ENCODE measurements around the gene COL4A6.

Gene COL4A6

DNA sequence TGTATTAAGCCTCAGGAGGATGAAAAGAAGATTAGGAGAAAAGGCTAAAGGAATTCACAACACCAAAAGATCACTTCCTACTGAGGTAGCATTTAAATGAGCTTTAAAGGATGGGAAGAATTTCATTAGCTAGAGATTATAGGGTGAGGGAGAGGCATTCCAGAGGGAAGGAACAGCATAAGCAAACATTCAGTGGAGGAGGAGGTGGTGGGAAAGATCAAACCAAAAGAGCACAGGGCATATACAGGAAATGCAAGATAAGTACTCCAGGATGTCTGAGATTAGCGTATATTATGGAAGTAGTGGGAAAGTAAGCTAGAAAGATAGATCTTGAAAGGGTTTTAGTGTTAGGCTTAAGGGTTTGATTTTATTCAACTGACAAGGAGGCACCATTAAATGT lies 84.8 kb downstream of the COL4A6 start:
- no peak for TF ChIP-seq CTCF (IDR thresholded peaks at IDR 0.05; ENCODE audit: borderline replicate concordance, insufficient read depth, low read depth, low read length)
- no peak overlapping the region for H3K4me3 ChIP-seq (ENCODE audit: low read depth, low read length)

DNA sequence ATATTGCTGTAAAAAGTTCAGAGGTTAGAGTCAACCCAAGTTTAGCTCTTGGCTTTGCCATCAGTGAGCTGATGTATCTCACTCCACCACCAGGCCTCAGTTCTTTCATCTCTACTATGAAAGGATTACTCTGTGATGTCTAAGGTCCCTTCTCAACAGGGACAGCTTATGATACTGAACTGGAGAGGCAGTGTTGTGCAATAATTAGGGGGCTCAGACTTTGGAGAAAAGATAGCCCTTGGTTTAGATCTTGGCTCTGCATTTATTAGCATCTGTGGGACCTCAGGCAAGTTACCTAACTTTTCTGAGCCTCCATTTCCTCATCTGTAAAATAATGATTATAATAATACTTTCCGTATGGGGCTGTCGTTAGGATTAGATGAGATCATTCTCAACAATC lies 89.0 kb downstream of the COL4A6 start:
- no peak for TF ChIP-seq CTCF (IDR thresholded peaks at IDR 0.05; ENCODE audit: borderline replicate concordance, insufficient read depth, low read depth, low read length)
- no peak overlapping the region for H3K4me3 ChIP-seq (ENCODE audit: low read depth, low read length)

- no peak overlapping the region for H3K4me3 ChIP-seq (ENCODE audit: low read depth, low read length)
- TF ChIP-seq CTCF (IDR thresholded peaks at IDR 0.05; ENCODE audit: borderline replicate concordance, insufficient read depth, low read depth, low read length) = no peak
These were observed 89.7 kb downstream of the COL4A6 start for GRCh38 chrX:108348525-108348924.

DNA sequence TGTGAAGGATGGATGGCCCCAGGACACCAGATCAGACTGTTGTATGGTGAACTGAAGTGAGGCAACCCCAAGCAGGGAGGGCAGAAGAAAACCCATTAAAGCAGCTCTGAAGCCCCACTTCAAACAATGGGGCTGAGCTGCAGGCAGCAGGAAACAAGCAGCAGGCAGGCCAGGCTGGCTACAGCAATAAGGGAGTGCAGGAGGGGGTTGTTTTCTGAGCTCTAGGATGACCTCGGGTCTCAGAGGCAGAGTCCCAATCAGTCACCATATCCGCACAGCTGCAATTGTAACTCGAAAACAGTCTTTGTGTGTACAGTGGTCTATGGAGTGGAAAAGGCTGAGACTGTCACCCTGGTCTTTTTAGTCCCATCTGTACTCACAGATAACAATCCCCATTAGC lies 90.4 kb downstream of the COL4A6 start:
- TF ChIP-seq CTCF (IDR thresholded peaks at IDR 0.05; ENCODE audit: borderline replicate concordance, insufficient read depth, low read depth, low read length) = no peak
- no peak overlapping the region for H3K4me3 ChIP-seq (ENCODE audit: low read depth, low read length)

DNA sequence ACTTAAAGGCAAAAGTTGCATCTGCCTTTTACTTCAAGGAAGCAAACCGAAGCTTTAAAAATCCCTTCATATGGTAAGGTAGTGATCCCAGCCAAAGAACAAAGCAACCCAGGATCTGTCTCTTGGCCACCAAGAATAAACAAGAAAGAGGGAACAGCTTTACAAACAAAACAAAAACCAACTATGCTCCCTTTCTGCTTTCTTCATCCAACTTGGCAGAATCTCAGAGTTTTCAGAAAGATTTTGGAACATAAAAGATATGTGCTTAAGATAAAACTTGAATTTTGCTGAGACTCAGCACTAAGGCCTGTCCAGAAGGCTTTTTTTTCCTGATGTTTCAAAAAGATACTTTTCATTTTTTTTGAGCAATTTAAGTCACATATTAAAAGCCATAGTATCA lies 94.0 kb downstream of the COL4A6 start:
- no peak for TF ChIP-seq CTCF (IDR thresholded peaks at IDR 0.05; ENCODE audit: borderline replicate concordance, insufficient read depth, low read depth, low read length)
- no peak overlapping the region for H3K4me3 ChIP-seq (ENCODE audit: low read depth, low read length)

GRCh38 chrX:108341947-108342346 lies 96.3 kb downstream of the COL4A6 start:
- no peak overlapping the region for H3K4me3 ChIP-seq (ENCODE audit: low read depth, low read length)
- TF ChIP-seq CTCF (IDR thresholded peaks at IDR 0.05; ENCODE audit: borderline replicate concordance, insufficient read depth, low read depth, low read length) = no peak

DNA sequence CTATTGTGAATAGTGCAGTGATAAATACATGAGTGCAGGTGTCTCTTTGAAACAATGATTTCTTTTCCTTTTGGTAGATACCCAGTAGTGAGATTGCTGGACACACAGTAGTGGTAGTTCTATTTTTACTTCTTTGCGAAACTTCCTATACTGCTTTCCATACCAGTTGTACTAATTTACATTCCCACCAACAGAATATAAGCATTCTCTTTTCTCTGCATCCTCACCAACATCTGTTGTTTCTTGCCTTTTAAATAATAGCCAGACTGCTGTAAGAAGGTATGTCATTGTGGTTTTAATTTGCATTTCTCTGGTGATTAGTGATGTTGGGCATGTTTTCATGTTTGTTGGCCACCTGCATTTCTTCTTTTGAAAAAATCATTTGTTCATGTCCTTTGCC lies 105.9 kb downstream of the COL4A6 start:
- no peak overlapping the region for H3K4me3 ChIP-seq (ENCODE audit: low read depth, low read length)
- TF ChIP-seq CTCF (IDR thresholded peaks at IDR 0.05; ENCODE audit: borderline replicate concordance, insufficient read depth, low read depth, low read length) = no peak

Measured in GM12875 (cell line).